HG03378 (cell line): ENCODE measurements around the gene IRF6.

Experiments
- ATAC-seq: cut with Tn5 transposase; IDR thresholded peaks from one replicate; pipeline ENCODE4 v1.9.1; 2021; ENCODE audit warnings: mild to moderate bottlenecking, moderate library complexity; ENCODE audit not compliant: unreplicated experiment

IRF6 gene

DNA sequence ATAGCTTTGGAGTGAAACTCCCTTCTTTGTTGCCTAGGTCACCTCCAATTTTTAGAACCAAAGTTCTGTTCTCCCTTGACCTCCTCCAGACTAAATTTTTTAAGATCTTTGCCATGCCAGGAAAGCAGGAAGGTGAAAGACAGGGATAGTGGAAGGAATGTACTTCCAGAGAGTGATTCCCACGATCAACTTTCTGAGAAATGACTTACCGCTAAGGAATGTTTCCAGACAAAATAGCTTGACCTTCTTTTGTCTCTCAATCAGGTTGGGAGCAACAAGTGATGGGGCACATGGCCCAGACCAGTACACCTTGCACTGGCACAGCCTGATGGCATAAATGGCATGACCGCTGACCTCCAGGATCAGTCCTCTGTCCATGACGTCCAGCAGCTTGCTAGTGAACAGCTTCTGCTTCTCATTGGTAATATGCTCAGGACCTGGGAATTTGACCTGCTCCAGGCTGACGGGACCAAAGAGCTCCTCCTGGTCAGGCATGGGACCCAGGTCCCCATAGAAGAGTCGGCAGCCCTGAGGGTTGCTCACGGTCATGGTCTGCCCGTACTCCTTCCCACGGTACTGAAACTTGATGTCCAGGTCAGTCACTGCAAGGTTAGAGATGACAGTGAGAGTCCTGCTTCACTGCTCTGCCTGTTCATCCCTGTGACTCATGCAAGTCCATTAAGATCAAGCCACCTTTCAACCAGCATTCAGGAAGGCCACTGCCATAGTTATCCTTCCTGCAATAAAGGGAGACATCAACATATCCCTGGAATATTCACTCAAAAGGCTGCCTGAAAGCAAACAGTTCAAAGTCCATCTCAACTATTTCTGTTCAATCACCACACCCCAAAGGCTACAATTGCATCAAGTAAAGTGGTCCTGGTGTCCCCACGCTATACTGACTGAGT, 15.4 kb downstream of the IRF6 start:
- no peak for ATAC-seq

DNA sequence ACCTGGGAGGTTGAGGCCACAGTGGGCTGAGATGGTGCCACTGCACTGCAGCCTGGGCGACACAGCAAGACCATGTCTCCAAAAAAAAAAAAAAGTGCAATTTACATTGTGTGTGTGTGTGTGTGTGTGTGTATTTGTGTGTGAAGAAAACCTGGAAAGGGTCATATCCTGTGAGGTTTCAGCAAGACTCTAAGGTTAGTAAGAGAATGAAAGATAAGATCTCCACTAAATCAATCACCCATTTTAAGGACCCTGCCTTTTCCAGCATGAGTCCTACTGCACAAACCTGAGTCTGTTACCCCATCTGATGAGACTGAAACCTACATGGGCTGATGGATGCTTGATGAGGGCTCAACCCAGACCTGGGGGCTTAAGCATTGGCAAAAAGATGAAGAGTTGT, 16.7 kb downstream of the IRF6 start:
- no peak for ATAC-seq

DNA sequence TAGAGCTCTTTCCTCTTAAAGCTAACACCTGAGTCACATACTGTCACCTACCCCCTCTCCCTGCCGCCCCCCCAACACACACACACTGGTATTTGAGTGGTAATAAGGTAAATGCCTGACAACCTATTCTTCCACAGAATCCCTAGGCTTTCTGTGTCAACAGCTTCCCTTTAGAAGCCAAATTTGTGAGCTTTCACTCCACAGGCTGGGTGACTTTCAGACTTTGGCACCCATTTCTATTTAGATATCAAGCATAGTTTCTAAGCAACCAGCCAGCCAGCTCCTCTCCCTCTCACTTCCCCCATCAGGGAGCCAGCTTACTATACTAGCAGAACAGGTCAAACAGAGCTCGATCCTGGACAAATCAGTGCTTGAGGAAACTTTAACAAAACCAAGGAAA, 18.4 kb downstream of the IRF6 start:
- no peak for ATAC-seq

DNA sequence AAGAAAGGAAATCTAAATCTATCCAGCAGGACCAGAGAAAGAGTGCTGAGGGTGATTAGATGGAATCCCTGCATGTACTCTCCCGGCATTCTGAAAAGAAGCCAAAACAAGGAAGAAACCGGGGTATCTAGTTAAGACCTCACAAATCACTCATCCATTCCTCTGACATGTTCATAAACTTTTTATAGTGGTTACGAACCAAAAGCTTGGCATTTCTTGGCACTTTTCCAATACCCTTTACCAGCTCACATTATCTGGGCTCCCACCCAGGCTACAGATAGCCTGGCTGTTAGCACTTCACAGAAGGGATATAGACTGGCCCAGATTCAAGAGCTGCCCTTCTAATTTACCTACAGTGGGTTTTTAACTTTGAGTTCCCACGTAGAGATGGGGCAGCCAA, 19.8 kb downstream of the IRF6 start:
- no peak for ATAC-seq

DNA sequence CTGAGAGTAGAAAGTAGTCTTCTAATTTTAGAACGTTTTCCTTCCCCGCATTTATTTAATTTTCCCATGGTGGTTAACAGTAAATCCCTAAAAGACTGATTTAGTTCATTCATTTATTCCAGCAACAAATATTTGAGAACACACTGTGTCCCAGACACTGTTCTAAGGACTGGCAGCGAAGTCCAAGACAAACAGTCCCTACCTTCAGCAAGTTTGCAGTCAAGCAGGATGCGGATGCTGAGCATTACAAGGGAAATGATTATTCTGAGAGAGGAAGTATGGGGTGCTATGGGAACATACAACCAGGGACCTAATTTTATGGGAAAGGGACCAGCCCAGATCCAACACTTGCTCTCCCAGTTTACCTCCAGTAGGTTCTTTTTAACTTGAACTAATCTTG, 20.4 kb downstream of the IRF6 start:
- no peak for ATAC-seq

GRCh38 chr1:209784265-209785169, 21.4 kb downstream of the IRF6 start, which contains the start of gene C1orf74:
Gene C1orf74 (minus strand): TSS chr1:209784559. CDS start chr1:209783634, 925 bp downstream.
- peak; percentile 93 for ATAC-seq

- no peak for ATAC-seq
Measured at GRCh38 chr1:209783386-209783785, 22.6 kb downstream of the IRF6 start.

GRCh38 chr1:209780268-209780667, 25.7 kb downstream of the IRF6 start:
- no peak for ATAC-seq

DNA sequence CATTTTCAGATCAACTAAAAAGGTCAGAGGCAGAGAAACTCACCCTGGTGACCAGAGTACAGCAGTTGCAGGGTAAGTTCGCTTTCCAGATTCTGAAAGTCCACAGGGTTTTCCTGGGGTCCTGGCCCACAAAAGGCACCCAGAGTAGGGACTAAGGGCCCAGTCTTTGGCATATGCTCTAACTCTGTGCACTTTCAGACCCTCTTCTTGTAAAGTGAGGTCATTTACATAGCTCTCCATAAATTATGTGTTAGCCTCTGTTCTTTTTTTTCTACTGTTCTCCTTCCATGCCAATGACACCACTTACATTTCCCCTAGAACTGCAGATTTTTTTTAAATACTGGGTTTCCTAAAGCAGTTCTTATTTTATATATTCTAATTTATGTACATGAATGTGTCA, 27.8 kb downstream of the IRF6 start:
- no peak for ATAC-seq

- no peak for ATAC-seq
Measured at GRCh38 chr1:209777587-209777986, 28.4 kb downstream of the IRF6 start.

DNA sequence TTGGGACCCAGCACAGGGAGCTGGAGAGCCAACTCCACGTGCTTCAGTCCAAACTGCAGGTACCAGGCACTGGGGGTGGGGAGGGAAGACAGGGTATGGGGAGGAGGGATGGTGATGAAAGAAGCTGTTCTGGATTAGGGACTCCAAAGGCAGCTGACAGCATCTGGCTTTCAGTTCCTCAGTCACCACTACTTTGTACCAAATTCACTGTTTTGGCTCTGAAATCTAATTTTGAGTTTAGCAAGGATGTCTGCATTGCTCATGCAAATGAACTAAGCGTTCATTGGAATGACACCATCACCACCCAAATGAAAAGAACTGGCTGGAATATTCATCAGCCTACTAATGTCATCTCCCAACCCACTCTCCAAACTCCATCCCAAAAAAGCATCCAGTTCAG, 30.3 kb downstream of the IRF6 start:
- no peak for ATAC-seq

DNA sequence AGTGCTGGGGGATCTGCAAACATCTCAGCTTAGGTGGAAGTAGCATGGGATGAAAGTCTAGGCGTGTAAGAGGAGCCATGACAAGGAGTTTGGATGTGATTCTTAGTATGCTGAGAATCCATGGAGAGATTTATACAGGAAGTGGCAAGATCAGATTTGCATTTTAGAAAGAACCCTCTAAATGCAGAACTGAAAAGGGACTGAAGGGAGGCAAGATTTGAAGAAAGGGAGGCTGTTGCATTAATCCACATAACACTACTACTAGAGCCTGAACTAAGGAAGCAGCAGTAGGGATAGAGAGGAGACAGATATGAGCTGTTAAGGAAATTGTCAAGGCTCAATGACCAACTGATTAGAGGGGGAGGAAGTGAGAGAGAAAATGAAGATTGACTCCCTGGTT, 31.4 kb downstream of the IRF6 start:
- peak; percentile 72 for ATAC-seq

DNA sequence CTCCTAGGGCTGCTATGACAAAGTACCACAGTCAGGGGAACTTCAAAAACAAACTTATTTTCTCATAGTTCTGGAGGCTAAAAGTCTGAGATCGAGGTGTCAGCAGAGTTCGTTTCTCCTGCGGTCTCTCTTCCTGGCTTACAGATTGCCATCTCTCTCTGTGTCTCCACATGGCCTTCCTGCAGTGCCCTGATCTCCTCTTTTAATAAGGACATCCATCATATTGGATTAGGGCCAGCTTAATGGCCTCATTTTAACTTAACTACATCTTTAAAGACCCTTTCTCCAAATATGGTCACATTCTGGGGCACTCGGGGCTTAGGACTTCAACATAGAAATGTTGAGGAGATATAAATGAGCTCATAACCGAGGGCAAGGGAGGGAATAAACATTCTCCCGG, 33.8 kb downstream of the IRF6 start:
- no peak for ATAC-seq

GRCh38 chr1:209770636-209771415, 35.1 kb downstream of the IRF6 start:
- ATAC-seq: no peak

GRCh38 chr1:209769971-209770370, 36.0 kb downstream of the IRF6 start:
- no peak for ATAC-seq

GRCh38 chr1:209769171-209769904, 36.6 kb downstream of the IRF6 start:
- ATAC-seq: peak; percentile 78

DNA sequence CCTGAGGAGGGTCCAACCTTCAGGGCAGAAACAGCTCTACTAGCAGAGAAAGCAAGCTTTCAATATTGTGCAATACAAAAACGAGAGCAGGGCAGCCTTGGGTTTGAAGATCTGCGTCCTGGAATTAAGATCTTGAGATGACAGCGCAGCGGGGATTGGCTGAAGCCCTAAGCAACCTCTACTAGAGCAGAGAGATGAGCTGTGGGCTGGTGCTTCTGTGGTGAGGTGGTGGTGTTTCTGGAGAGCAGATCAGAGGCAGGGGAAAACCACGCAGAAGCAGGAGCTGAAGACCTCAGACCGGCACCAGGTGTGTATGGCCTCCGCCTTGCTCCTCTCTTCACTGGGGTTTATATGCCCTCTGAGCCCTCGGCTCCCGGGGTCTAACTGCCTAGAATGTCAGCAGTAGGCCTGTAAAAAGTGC, 37.6 kb downstream of the IRF6 start:
- peak; percentile 88 for ATAC-seq

GRCh38 chr1:209767706-209768105, 38.2 kb downstream of the IRF6 start:
- ATAC-seq: no peak

DNA sequence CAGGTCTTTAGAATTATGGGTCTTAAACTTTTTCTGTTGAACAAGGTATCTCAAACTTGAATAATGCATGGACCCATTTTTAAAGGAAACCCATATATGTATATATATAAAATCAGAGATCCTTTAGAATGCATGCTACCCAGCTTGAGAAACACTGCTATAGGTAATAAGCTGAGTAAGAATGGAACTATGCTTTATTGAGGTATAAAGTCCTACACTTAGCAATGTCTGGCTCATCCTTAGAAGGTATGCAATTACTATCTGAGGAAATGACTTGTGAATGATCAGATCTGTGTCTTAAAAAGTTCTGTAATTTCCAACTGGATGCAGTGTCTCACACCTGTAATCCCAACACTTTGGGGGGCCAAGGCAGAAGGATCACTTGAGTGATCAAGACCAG, 38.8 kb downstream of the IRF6 start:
- no peak for ATAC-seq

DNA sequence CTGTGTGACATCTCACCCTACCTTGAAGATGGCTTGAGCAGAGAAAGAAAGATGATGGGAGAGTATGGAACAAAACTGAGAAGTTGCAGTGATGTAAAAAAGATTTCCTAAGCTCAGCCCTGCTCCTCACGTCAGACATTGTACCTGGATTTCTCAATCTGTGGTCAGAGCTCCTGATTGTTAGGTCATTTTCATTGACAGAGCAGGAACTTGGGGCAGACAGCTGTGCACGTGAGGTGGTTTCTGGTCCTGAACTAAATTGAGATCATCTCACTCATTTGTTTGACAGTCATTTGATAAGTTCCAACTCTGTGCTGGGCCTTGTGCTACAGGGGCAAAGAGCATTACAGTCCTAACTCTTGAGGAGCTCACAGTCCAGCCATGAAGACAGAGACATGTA, 39.9 kb downstream of the IRF6 start:
- ATAC-seq: no peak
